PC-9 (cell line): ENCODE measurements around the gene IL1R2. TPM values are rescaled to one million over a fixed set of nuclear protein-coding genes. Genes with fewer than 3 reads are reported as not detected.

Experiments used
- BruUV-seq: library from RNA; stranded (reverse); fragments of 400-500 nt; replicated peaks from 2 replicates; lab custom pipeline; 2021; lab: Mats Ljungman, UMichigan
- CTCF ChIA-PET: fragments of 300-600 bp; sonication (Branson Sonifier 250); formaldehyde crosslinking; loops from one replicate; lab custom pipeline; 2022; ENCODE audit warnings: antibody characterized with exemption; lab: Charles Lee
- POLR2A ChIA-PET: fragments of 300-600 bp; sonication (Branson Sonifier 250); formaldehyde crosslinking; loops from one replicate; lab custom pipeline; 2022; ENCODE audit warnings: antibody characterized with exemption; ENCODE audit not compliant: unreplicated experiment; lab: Charles Lee
- DNase-seq, 2 experiments: peaks; one replicate each; pipeline versions ENCODE4 v3.0.0 to v3.0.0-alpha.2; 2015 to 2022; ENCODE audit warnings: mixed read lengths in 1 of 2
- H2AFZ ChIP-seq: fragments of 200-600 bp; sonication (generic); 2 replicates; pipeline ENCODE4 v1.8.1; 2017; ENCODE audit warnings: antibody characterized with exemption
- H3F3A ChIP-seq: fragments of 200-600 bp; sonication (generic); 2 replicates; pipeline ENCODE4 v1.8.1; 2017; ENCODE audit warnings: antibody characterized with exemption, mild to moderate bottlenecking, low read depth; ENCODE audit not compliant: insufficient read depth
- H3K27ac ChIP-seq: fragments of 200-600 bp; sonication (generic); 2 replicates; pipeline ENCODE4 v1.6.1; 2016; ENCODE audit warnings: mixed run types
- H3K27me3 ChIP-seq: fragments of 200-600 bp; sonication (generic); 2 replicates; pipeline ENCODE4 v1.6.1; 2016; ENCODE audit warnings: low read depth, mixed run types; ENCODE audit not compliant: insufficient read depth
- H3K36me3 ChIP-seq: fragments of 200-600 bp; sonication (generic); 2 replicates; pipeline ENCODE4 v1.6.1; 2016; ENCODE audit warnings: low read depth, mixed run types
- H3K4me1 ChIP-seq: fragments of 200-600 bp; sonication (generic); replicated peaks from 2 replicates; pipeline ENCODE4 v1.6.1; 2016; ENCODE audit warnings: mixed run types; ENCODE audit not compliant: insufficient read depth
- H3K4me2 ChIP-seq: fragments of 200-600 bp; sonication (generic); 2 replicates; pipeline ENCODE4 v1.6.1; 2017; ENCODE audit warnings: mixed run types
- H3K4me3 ChIP-seq: fragments of 200-600 bp; sonication (generic); 2 replicates; pipeline ENCODE4 v1.6.1; 2016; ENCODE audit warnings: mixed run types
- H3K79me2 ChIP-seq: fragments of 200-600 bp; sonication (generic); 2 replicates; pipeline ENCODE4 v1.6.1; 2017; ENCODE audit warnings: low read depth, mixed run types
- H3K9me2 ChIP-seq: fragments of 200-600 bp; sonication (generic); 2 replicates; pipeline ENCODE4 v1.8.1; 2017; ENCODE audit warnings: mild to moderate bottlenecking; ENCODE audit not compliant: insufficient read depth
- H3K9me3 ChIP-seq: fragments of 200-600 bp; sonication (generic); 2 replicates; pipeline ENCODE4 v1.8.1; 2016; ENCODE audit warnings: low read depth; ENCODE audit not compliant: insufficient read depth
- H4K20me1 ChIP-seq: fragments of 200-600 bp; sonication (generic); 2 replicates; pipeline ENCODE4 v1.8.1; 2017; ENCODE audit not compliant: insufficient read depth
- EZH2 ChIP-seq: fragments of 200-600 bp; sonication (generic); IDR thresholded peaks from 2 replicates; pipeline ENCODE4 v1.8.0; 2017; ENCODE audit warnings: antibody characterized with exemption, low read depth
- intact Hi-C: fragments of 100-400 bp; cut with micrococcal nuclease; formaldehyde crosslinking; loops from one replicate; pipeline ENCODE4 v1.10.0; 2022; ENCODE audit not compliant: unreplicated experiment
- total RNA-seq: library from RNA; stranded (reverse); gene quantifications from 2 replicates; pipeline ENCODE4 v1.2.3, GENCODE V29; 2021
- TF ChIP-seq, protein P1 (sequence below): fragments of 200-600 bp; sonication (generic); conservative IDR thresholded peaks from 2 replicates; pipeline ENCODE4 v1.6.1; 2017; ENCODE audit warnings: mixed run types, antibody characterized with exemption, mild to moderate bottlenecking, moderate library complexity

The IL1R2 gene
- total RNA-seq, 1 experiment from 2014 or later = 3.8 TPM

DNA sequence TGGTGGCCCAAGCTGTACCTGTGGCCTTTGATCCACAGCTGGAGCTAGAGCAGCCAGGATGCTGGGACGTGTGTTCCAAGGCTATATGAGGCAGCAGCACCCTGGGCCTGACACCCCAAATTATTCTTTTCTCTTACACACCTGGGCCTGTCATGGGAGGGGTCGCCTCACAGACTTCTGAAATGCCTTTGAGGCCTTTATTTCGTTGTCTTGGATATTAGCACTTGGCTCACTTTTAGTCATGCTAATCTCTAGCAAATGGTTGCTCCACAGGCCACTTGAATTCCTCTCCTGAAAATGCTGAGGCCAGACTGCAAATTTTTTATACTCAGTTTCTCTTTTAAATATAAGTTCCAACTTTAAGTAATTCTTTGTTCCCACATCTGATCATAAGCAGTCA lies 22.0 kb upstream of the IL1R2 start:
- Histone ChIP-seq H3K9me3 (peaks cover 13% of the 10 kb centered on the region), H3K9me2 (no peaks in the 10 kb centered on the region), H3K4me1 (peaks cover 17% of the 10 kb centered on the region), H4K20me1 (no peaks in the 10 kb centered on the region), H3K4me2 (no peak overlapping the region), H3K79me2 (no peaks in the 10 kb centered on the region), H3K27ac (no peak overlapping the region), H3F3A (peaks cover 16% of the 10 kb centered on the region; the same call in 1 of the 2 replicates), H2AFZ (no peak overlapping the region), H3K4me3 (no peak overlapping the region), H3K27me3 (no peaks in the 10 kb centered on the region), H3K36me3 (no peaks in the 10 kb centered on the region)
- ChIA-PET POLR2A (no interaction called here), CTCF (no interaction called here)
- intact Hi-C loops = no loop called here
- no peak for TF ChIP-seq EZH2
- DNase-seq = no peak
- no TSS peak for BruUV-seq

DNA sequence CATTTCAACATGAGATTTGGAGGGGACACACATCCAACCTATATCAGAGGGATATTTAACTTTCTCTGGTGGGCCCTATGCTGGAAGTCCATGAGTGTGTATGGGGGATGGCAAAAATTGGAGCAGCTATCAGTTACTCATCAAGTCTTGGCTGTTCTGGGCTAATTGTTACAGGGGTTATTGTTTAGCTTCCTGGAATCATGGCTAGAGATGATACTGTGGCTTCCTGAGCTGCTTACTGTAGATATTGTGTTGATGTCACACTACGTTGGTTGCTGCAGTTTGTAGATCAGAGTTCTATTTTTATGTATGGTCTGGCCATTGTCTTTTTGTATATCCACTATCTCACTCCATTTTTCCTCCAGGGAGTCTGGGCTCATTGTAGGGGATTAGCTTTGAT lies 20.9 kb upstream of the IL1R2 start:
- CTCF ChIA-PET = no interaction called here

DNA sequence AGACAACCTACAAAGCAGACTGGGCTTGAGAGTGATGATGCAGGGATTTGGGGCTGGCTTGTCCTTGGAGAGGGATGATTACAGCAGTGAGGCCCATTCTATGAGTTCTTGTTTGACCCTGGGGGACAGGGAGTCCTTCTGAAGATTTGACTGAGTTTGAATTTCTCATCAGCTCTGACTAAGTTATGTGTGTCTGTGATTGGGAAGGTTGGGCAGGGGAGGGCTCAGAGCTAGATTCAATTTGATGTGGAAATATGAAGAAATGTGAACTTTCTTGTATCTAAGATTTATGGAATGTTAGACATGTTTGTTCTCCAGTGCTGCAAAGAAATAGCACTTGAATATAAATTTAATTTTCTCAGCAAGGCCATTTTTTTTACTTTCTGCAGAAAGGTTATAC lies 19.9 kb upstream of the IL1R2 start:
- BruUV-seq = no TSS peak
- H3K27ac ChIP-seq = no peak overlapping the region
- intact Hi-C loops = no loop called here

More for the DNA sequence above, 20.9 kb upstream of the IL1R2 start:
- POLR2A ChIA-PET = no interaction called here
- Histone ChIP-seq H3K36me3 (no peaks in the 10 kb centered on the region), H3K79me2 (no peaks in the 10 kb centered on the region), H3K9me3 (peaks cover 13% of the 10 kb centered on the region), H3K4me1 (peaks cover 17% of the 10 kb centered on the region), H3K27me3 (no peaks in the 10 kb centered on the region), H3K9me2 (no peaks in the 10 kb centered on the region), H2AFZ (no peak overlapping the region), H3K27ac (no peak overlapping the region), H4K20me1 (no peaks in the 10 kb centered on the region), H3F3A (peaks cover 16% of the 10 kb centered on the region; the same call in 1 of the 2 replicates), H3K4me3 (no peak overlapping the region), H3K4me2 (no peak overlapping the region)
- intact Hi-C loops = no loop called here
- BruUV-seq = no TSS peak
- TF ChIP-seq, protein P1, sequence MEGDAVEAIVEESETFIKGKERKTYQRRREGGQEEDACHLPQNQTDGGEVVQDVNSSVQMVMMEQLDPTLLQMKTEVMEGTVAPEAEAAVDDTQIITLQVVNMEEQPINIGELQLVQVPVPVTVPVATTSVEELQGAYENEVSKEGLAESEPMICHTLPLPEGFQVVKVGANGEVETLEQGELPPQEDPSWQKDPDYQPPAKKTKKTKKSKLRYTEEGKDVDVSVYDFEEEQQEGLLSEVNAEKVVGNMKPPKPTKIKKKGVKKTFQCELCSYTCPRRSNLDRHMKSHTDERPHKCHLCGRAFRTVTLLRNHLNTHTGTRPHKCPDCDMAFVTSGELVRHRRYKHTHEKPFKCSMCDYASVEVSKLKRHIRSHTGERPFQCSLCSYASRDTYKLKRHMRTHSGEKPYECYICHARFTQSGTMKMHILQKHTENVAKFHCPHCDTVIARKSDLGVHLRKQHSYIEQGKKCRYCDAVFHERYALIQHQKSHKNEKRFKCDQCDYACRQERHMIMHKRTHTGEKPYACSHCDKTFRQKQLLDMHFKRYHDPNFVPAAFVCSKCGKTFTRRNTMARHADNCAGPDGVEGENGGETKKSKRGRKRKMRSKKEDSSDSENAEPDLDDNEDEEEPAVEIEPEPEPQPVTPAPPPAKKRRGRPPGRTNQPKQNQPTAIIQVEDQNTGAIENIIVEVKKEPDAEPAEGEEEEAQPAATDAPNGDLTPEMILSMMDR = no peak
- no peak for TF ChIP-seq EZH2
- DNase-seq = no peak

More for the DNA sequence above, 19.9 kb upstream of the IL1R2 start:
- TF ChIP-seq, protein P1 = no peak
- no peak for TF ChIP-seq EZH2
- no peak overlapping the region for H3K4me3 ChIP-seq
- no peak overlapping the region for H2AFZ ChIP-seq
- H3F3A ChIP-seq = peaks cover 16% of the 10 kb centered on the region; the same call in 1 of the 2 replicates
- POLR2A ChIA-PET = no interaction called here
- H3K9me2 ChIP-seq = no peaks in the 10 kb centered on the region
- CTCF ChIA-PET = no interaction called here
- H3K27me3 ChIP-seq = no peaks in the 10 kb centered on the region
- H3K9me3 ChIP-seq = peaks cover 13% of the 10 kb centered on the region
- H4K20me1 ChIP-seq = no peaks in the 10 kb centered on the region
- H3K4me1 ChIP-seq = peaks cover 17% of the 10 kb centered on the region
- no peak overlapping the region for H3K4me2 ChIP-seq
- H3K36me3 ChIP-seq = no peaks in the 10 kb centered on the region
- DNase-seq = no peak
- H3K79me2 ChIP-seq = no peaks in the 10 kb centered on the region
